Measurements from ENCODE around the gene MPZL2. TPM values are rescaled to one million over a fixed set of nuclear protein-coding genes. Genes with fewer than 3 reads are reported as not detected.

The MPZL2 gene
- total and polyA plus RNA-seq, 9 of the 15 experiments (the other 6 are each of a cell fraction or from before 2014, with no cell fraction given): 0.09 to 0.28 (median 0.18) TPM; not detected in 2

DNA sequence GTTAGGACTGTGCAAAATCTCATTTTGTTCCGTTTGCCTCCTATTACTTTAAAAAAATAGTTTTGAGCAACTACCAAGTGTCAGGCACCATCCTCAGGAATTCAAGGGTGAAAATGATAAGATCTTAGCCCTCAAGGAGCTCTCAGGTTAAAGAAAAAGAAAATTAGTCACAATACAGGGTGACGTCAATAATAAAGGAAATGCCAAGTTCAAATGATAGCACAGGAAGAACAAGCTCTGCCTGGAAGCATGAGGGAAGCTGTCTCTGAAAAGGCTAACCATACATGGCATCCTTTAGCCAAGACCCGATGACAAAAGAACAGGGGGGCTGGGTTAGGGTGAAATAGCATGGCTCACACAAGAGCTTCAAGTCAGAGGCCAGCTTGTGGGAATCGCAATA is 11.1 kb upstream of the MPZL2 start:
- WGBS (ENCODE audit: insufficient coverage, low coverage, missing lambda C conversion rate): 0% methylated on average over 4 of the region's 4 CpGs
- CTCF ChIA-PET (ENCODE audit: low intra/inter-chr PET ratio): no interaction called here
- Histone ChIP-seq H4K20me1 (replicated peaks; ENCODE audit: control insufficient read depth, insufficient read depth, low read length) (no peaks in the 10 kb centered on the region), H3K79me2 (ENCODE audit: control insufficient read depth, insufficient read depth, low read length) (no peaks in the 10 kb centered on the region), H3K9ac (ENCODE audit: insufficient read depth in 1 of 2, low read depth in 2 of 2, low read length in 2 of 2) (no peak overlapping the region), H3K4me3 (no peak overlapping the region), H3K27ac (ENCODE audit: extremely low read depth, low read depth, low read length) (no peak overlapping the region), H2AFZ (ENCODE audit: low read depth, low read length) (no peak overlapping the region), H3K9me3 (replicated peaks; ENCODE audit: control insufficient read depth, insufficient read depth, low read depth, low read length) (no peaks in the 10 kb centered on the region), H3K4me2 (ENCODE audit: insufficient read depth, low read length) (no peak overlapping the region), H3K27me3 (ENCODE audit: control insufficient read depth in 2 of 2, insufficient read depth in 2 of 2, low read length in 2 of 2) (peaks cover 7 to 13% of the 10 kb centered on the region in 2 experiments; a peak in 4 of 5 replicates), H3K4me1 (replicated peaks in 1 of 2; ENCODE audit: control insufficient read depth in 2 of 2, insufficient read depth in 2 of 2, low read length in 2 of 2) (no peaks in the 10 kb centered on the region), H3K9me1 (ENCODE audit: control insufficient read depth, insufficient read depth, low read length) (no peaks in the 10 kb centered on the region), H3K36me3 (ENCODE audit: control insufficient read depth, insufficient read depth, low read length) (no peaks in the 10 kb centered on the region)
- no TSS peak for BruUV-seq (replicated peaks)
- POLR2A ChIA-PET: no interaction called here
- no peak for FAIRE-seq
- in situ Hi-C loops (cut with MboI) (no loop called here), intact Hi-C loops (cut with micrococcal nuclease) (no loop called here)
- TF ChIP-seq ATF7 (IDR thresholded peaks at IDR 0.05) (0 out of 2 replicates have a peak, but pooled peaks have one; percentile 25), ZNF668 (CRISPR knock-in tag; IDR thresholded peaks at IDR 0.05) (no peak), POLR2A (conservative IDR thresholded peaks at IDR 0.05) (no peak)
- no peak for ATAC-seq
- DNase-seq (ENCODE audit: extremely low read depth in 1 of 4, low spot score in 3 of 4): no peak

DNA sequence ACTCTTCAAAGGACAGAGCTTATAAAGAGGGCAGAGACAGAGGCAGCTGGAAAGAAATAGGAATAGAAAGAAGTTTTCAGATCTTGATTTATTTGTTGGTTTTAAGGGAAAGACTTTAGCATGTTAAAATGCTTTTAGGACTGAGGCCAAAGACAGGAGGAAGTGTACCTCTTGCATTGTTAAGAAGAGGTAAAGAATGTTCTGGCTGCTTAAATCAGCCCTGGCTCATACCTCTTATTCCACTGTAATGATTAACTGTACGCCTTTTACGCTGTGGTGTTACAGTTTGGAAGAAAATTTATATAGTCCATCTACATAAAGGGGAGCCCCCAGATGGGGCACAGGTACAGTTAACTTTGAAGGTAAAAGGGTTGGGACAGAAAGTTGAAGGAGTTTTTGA is 10.1 kb upstream of the MPZL2 start:
- FAIRE-seq (no peak), DNase-seq (ENCODE audit: extremely low read depth in 1 of 4, low spot score in 3 of 4) (no peak), ATAC-seq (no peak)
- Histone ChIP-seq H3K27ac (ENCODE audit: extremely low read depth, low read depth, low read length) (no peak overlapping the region), H3K9me1 (ENCODE audit: control insufficient read depth, insufficient read depth, low read length) (no peaks in the 10 kb centered on the region), H3K79me2 (ENCODE audit: control insufficient read depth, insufficient read depth, low read length) (no peaks in the 10 kb centered on the region), H3K9me3 (replicated peaks; ENCODE audit: control insufficient read depth, insufficient read depth, low read depth, low read length) (no peaks in the 10 kb centered on the region), H4K20me1 (replicated peaks; ENCODE audit: control insufficient read depth, insufficient read depth, low read length) (no peaks in the 10 kb centered on the region), H3K4me1 (replicated peaks in 1 of 2; ENCODE audit: control insufficient read depth in 2 of 2, insufficient read depth in 2 of 2, low read length in 2 of 2) (no peaks in the 10 kb centered on the region), H2AFZ (ENCODE audit: low read depth, low read length) (no peak overlapping the region), H3K9ac (ENCODE audit: insufficient read depth in 1 of 2, low read depth in 2 of 2, low read length in 2 of 2) (no peak overlapping the region), H3K4me3 (no peak overlapping the region), H3K27me3 (ENCODE audit: control insufficient read depth in 2 of 2, insufficient read depth in 2 of 2, low read length in 2 of 2) (peaks cover 7 to 21% of the 10 kb centered on the region in 2 experiments; a peak in 4 of 5 replicates), H3K4me2 (ENCODE audit: insufficient read depth, low read length) (no peak overlapping the region), H3K36me3 (ENCODE audit: control insufficient read depth, insufficient read depth, low read length) (no peaks in the 10 kb centered on the region)
- POLR2A ChIA-PET: interaction anchor here (0.7 kb wide), 1 partner anchor 317 kb away, joined by 3 read pairs; no protein-coding TSS in a partner anchor
- CTCF ChIA-PET (ENCODE audit: low intra/inter-chr PET ratio): no interaction called here
- in situ Hi-C loops (cut with MboI): no loop called here
- WGBS (ENCODE audit: insufficient coverage, low coverage, missing lambda C conversion rate): 11% methylated on average over 2 of the region's 2 CpGs
- BruUV-seq (replicated peaks): no TSS peak
- intact Hi-C loops (cut with micrococcal nuclease): no loop called here
- TF ChIP-seq, protein P1, sequence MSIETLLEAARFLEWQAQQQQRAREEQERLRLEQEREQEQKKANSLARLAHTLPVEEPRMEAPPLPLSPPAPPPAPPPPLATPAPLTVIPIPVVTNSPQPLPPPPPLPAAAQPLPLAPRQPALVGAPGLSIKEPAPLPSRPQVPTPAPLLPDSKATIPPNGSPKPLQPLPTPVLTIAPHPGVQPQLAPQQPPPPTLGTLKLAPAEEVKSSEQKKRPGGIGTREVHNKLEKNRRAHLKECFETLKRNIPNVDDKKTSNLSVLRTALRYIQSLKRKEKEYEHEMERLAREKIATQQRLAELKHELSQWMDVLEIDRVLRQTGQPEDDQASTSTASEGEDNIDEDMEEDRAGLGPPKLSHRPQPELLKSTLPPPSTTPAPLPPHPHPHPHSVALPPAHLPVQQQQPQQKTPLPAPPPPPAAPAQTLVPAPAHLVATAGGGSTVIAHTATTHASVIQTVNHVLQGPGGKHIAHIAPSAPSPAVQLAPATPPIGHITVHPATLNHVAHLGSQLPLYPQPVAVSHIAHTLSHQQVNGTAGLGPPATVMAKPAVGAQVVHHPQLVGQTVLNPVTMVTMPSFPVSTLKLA (conservative IDR thresholded peaks at IDR 0.05): no peak
- TF ChIP-seq RFX7 (CRISPR knock-in tag; IDR thresholded peaks at IDR 0.05) (no peak), SMAD4 (CRISPR knock-in tag; conservative IDR thresholded peaks at IDR 0.05) (no peak), ZFP1 (CRISPR knock-in tag; IDR thresholded peaks at IDR 0.05) (no peak), TBP (optimal IDR thresholded peaks at IDR 0.05; ENCODE audit: low read depth, low read length) (no peak), MYNN (IDR thresholded peaks at IDR 0.05) (no peak), MYNN (CRISPR knock-in tag; IDR thresholded peaks at IDR 0.05) (no peak), ZNF717 (CRISPR knock-in tag; IDR thresholded peaks at IDR 0.05) (no peak), NCOA6 (IDR thresholded peaks at IDR 0.05) (no peak), DMBX1 (CRISPR knock-in tag; IDR thresholded peaks at IDR 0.05; ENCODE audit: borderline replicate concordance) (no peak)
- TF ChIP-seq, protein P2, sequence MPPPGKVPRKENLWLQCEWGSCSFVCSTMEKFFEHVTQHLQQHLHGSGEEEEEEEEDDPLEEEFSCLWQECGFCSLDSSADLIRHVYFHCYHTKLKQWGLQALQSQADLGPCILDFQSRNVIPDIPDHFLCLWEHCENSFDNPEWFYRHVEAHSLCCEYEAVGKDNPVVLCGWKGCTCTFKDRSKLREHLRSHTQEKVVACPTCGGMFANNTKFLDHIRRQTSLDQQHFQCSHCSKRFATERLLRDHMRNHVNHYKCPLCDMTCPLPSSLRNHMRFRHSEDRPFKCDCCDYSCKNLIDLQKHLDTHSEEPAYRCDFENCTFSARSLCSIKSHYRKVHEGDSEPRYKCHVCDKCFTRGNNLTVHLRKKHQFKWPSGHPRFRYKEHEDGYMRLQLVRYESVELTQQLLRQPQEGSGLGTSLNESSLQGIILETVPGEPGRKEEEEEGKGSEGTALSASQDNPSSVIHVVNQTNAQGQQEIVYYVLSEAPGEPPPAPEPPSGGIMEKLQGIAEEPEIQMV (tag; conservative IDR thresholded peaks at IDR 0.05; ENCODE audit: low read depth): no peak
- TF ChIP-seq, protein P3, sequence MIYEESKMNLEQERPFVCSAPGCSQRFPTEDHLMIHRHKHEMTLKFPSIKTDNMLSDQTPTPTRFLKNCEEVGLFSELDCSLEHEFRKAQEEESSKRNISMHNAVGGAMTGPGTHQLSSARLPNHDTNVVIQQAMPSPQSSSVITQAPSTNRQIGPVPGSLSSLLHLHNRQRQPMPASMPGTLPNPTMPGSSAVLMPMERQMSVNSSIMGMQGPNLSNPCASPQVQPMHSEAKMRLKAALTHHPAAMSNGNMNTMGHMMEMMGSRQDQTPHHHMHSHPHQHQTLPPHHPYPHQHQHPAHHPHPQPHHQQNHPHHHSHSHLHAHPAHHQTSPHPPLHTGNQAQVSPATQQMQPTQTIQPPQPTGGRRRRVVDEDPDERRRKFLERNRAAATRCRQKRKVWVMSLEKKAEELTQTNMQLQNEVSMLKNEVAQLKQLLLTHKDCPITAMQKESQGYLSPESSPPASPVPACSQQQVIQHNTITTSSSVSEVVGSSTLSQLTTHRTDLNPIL (CRISPR knock-in tag; IDR thresholded peaks at IDR 0.05): no peak

Data from K562 (cell line).